Right lobe of liver (tissue), 6 donors: Measurements from ENCODE around the gene RPS29. TPM values are rescaled to one million over a fixed set of nuclear protein-coding genes. Genes with fewer than 3 reads are reported as not detected.

Source experiments
- ATAC-seq, 4 donors: fragments of 200-7000 bp; cut with Tn5 transposase; one replicate each; pipeline ENCODE4 v1.9.1; 2020; ENCODE audit warnings: mild to moderate bottlenecking in 4 of 4, moderate library complexity in 4 of 4
- DNase-seq, 3 donors: peaks; one replicate each; pipeline ENCODE4 v3.0.0-alpha.2; 2020
- H3K27ac ChIP-seq, 3 donors: fragments of 200-600 bp; one replicate each; pipeline ENCODE4 v1.8.0; 2022
- H3K27me3 ChIP-seq, 2 donors: fragments of 200-600 bp; one replicate each; pipeline ENCODE4 v1.8.0; 2022
- H3K36me3 ChIP-seq, 4 donors: fragments of 200-600 bp; sonication (generic) in 1 of 4; one replicate each; pipeline versions ENCODE4 v1.5.1 to v1.8.0; 2017 to 2022; ENCODE audit warnings: control low read depth in 1 of 4
- H3K4me1 ChIP-seq, 4 donors: fragments of 200-600 bp; sonication (generic) in 1 of 4; one replicate each; pipeline versions ENCODE4 v1.5.1 to v1.8.0; 2017 to 2022; ENCODE audit warnings: control low read depth in 1 of 4
- H3K4me3 ChIP-seq, 3 donors: fragments of 200-600 bp; one replicate each; pipeline ENCODE4 v1.8.0; 2022
- H3K9me3 ChIP-seq, 4 donors: fragments of 200-600 bp; sonication (generic) in 1 of 4; one replicate each; pipeline versions ENCODE4 v1.5.1 to v1.8.0; 2017 to 2022; ENCODE audit warnings: control low read depth in 1 of 4
- CTCF ChIP-seq, 4 donors: fragments of 200-600 bp in 3 of 4; fragments of 450-650 bp in 1 of 4; IDR thresholded peaks; one replicate each; pipeline versions ENCODE4 v1.5.1 to v1.8.0; 2016 to 2022; ENCODE audit warnings: antibody characterized with exemption in 4 of 4, mild to moderate bottlenecking in 2 of 4
- POLR2A ChIP-seq: fragments of 450-650 bp; IDR thresholded peaks from one replicate; pipeline ENCODE4 v1.6.1; 2017; ENCODE audit warnings: antibody characterized with exemption, mild to moderate bottlenecking
- WGBS: methylation state at CpG from one replicate; pipeline ENCODE4 v1.1.6; 2018; ENCODE audit warnings: low coverage, low lambda C conversion rate; ENCODE audit not compliant: insufficient coverage; ENCODE audit errors: missing lambda C conversion rate; 5-methylcytosine and 5-hydroxymethylcytosine counted together
- intact Hi-C, 2 donors: fragments of 100-400 bp; cut with DNase I; formaldehyde crosslinking; loops; one replicate each; pipeline versions ENCODE4 v1.11.2 to v1.14.1; 2022
- total RNA-seq, 6 experiments: library from RNA; depleted of rRNA in 2 of 6; stranded (reverse); fragments of >200 nt in 2 of 6; fragmentation: NEBNext Ultra II Directional in 3 of 6; extraction: Animal tissue kit (Norgen Biotek cat#: 25700) in 3 of 6; gene quantifications; one replicate each; pipeline versions ENCODE4 v1.1.0 to v1.2.4, GENCODE V29; 2016 to 2023
- donor health status: DM: no; HTN: yes; CAD: no.
- donor health status: DM: no; HTN: no; CAD: no.
- donor health status: DM: no; HTN: no; CAD: no.
- donor health status: DM: no; HTN: yes; CAD: no.
- donor health status: DM: no; HTN: yes; CAD: no.

The RPS29 gene
- total RNA-seq, 6 experiments from 2014 or later: 431 to 1,761 (median 531) TPM

- DNase-seq: no peak
- ATAC-seq: no peak
- Histone ChIP-seq H3K4me3 (no peak overlapping the region), H3K9me3 (no peaks in the 10 kb centered on the region), H3K4me1 (peaks cover 0 to 5% (median 0%) of the 10 kb centered on the region in 4 donors), H3K27ac (no peak overlapping the region), H3K27me3 (no peaks in the 10 kb centered on the region), H3K36me3 (peaks cover 0 to 10% (median 5%) of the 10 kb centered on the region in 4 donors)
- 89% methylated on average over 6 of the region's 6 CpGs for WGBS
- intact Hi-C loops: no loop called here
- no peak for TF ChIP-seq CTCF (IDR thresholded peaks at IDR 0.05)
Observed at GRCh38 chr14:49617852-49618519, 31.8 kb upstream of the RPS29 start.

GRCh38 chr14:49615776-49616175, 29.6 kb upstream of the RPS29 start:
- Histone ChIP-seq H3K4me1 (no peaks in the 10 kb centered on the region), H3K27me3 (no peaks in the 10 kb centered on the region)
- ATAC-seq: no peak

GRCh38 chr14:49614196-49614595, 28.0 kb upstream of the RPS29 start:
- no peak overlapping the region for H3K27ac ChIP-seq
- no peak overlapping the region for H3K4me3 ChIP-seq
- intact Hi-C loops: no loop called here
- DNase-seq: no peak
- TF ChIP-seq POLR2A (no peak), CTCF (IDR thresholded peaks at IDR 0.05) (no peak)
- 97% methylated on average over 2 of the region's 2 CpGs for WGBS
- no peak for ATAC-seq
- H3K27me3 ChIP-seq: no peaks in the 10 kb centered on the region
- no peaks in the 10 kb centered on the region for H3K9me3 ChIP-seq
- H3K36me3 ChIP-seq: peaks cover 0 to 10% (median 5%) of the 10 kb centered on the region in 4 donors
- no peaks in the 10 kb centered on the region for H3K4me1 ChIP-seq

More at GRCh38 chr14:49615776-49616175, 29.6 kb upstream of the RPS29 start:
- Histone ChIP-seq H3K27ac (no peak overlapping the region), H3K4me3 (no peak overlapping the region), H3K36me3 (peaks cover 0 to 10% (median 5%) of the 10 kb centered on the region in 4 donors), H3K9me3 (no peaks in the 10 kb centered on the region)
- 86% methylated on average over 4 of the region's 6 CpGs for WGBS
- TF ChIP-seq CTCF (IDR thresholded peaks at IDR 0.05): no peak
- TF ChIP-seq POLR2A: no peak
- intact Hi-C loops: no loop called here
- no peak for DNase-seq

- TF ChIP-seq POLR2A: no peak
- TF ChIP-seq CTCF (IDR thresholded peaks at IDR 0.05): no peak
- H3K4me3 ChIP-seq: no peak overlapping the region
- H3K9me3 ChIP-seq: no peaks in the 10 kb centered on the region
- no peak overlapping the region for H3K27ac ChIP-seq
- no peaks in the 10 kb centered on the region for H3K27me3 ChIP-seq
- intact Hi-C loops: no loop called here
- no peaks in the 10 kb centered on the region for H3K4me1 ChIP-seq
- H3K36me3 ChIP-seq: no peaks in the 10 kb centered on the region
- ATAC-seq (no peak), DNase-seq (no peak)
- 93% methylated on average over 4 of the region's 8 CpGs for WGBS
Observed at GRCh38 chr14:49612671-49613070, 26.5 kb upstream of the RPS29 start.
